HG02884 (cell line): Measurements from ENCODE around the gene ATG4A.

Experiments used
- ATAC-seq: cut with Tn5 transposase; IDR thresholded peaks from one replicate; pipeline ENCODE4 v1.9.1; 2021; ENCODE audit warnings: mild to moderate bottlenecking, moderate library complexity; ENCODE audit not compliant: unreplicated experiment

ATG4A gene, protein sequence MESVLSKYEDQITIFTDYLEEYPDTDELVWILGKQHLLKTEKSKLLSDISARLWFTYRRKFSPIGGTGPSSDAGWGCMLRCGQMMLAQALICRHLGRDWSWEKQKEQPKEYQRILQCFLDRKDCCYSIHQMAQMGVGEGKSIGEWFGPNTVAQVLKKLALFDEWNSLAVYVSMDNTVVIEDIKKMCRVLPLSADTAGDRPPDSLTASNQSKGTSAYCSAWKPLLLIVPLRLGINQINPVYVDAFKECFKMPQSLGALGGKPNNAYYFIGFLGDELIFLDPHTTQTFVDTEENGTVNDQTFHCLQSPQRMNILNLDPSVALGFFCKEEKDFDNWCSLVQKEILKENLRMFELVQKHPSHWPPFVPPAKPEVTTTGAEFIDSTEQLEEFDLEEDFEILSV

GRCh38 chrX:108091264-108091877, at the start of gene ATG4A, which contains the start of gene PSMD10:
Gene ATG4A (plus strand): TSS chrX:108091778. CDS start chrX:108091827, 49 bp downstream.
Gene PSMD10 (minus strand): TSS chrX:108091542. CDS start chrX:108091520, 22 bp downstream.
- peak; percentile 94 for ATAC-seq

DNA sequence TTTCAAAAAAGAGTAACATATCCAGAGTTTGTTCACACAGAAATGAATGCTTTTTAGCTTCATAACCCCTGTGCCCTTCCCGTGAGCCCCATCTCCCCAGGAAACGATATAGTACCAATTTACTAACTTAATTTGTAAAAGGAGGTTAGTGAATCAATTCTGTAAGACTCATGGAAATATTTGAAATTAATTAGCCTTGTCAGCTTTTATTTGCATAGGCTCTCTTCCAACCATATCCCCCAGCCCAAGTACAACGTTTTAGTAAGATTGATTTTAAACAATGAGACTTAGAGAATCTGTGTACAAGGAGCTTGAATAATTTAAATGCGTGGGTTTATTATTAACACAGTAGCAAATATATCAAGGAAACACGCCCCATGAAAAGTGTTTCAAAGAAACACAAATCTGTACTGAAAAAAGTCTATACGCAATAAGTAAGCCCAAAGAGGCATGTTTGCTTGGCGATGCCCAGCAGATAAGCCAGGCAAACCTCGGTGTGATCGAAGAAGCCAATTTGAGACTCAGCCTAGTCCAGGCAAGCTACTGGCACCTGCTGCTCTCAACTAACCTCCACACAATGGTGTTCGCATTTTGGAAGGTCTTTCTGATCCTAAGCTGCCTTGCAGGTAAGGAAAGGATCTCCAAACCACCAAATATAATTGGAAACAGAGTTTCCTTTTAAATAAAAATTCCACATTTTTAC, 46.9 kb upstream of the ATG4A start, which contains the start of gene VSIG1:
Gene VSIG1, plus strand, starts transcription at position 512 of the 703 bp plus-strand sequence. Its CDS starts 66 bp downstream, at position 578.
- no peak for ATAC-seq

DNA sequence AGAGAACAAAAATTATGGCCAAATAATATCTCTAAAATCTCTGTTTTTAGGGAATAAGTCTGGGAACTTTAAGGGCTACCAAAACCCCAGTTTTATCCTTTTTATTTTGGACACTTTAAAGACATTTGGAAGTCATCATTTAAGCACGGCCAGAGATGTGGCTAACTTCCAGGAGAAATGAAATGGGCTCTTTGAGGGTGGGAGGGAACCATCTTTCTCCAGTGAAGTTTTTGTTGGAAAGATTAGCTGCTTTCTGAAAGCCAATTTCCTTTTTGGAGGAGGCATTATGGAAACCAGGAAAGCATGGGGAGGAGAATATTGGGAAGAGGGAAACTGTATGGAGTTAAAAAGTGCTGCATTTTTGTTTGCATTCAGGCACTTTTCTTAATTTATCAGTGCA, 41.9 kb upstream of the ATG4A start:
- ATAC-seq = no peak

DNA sequence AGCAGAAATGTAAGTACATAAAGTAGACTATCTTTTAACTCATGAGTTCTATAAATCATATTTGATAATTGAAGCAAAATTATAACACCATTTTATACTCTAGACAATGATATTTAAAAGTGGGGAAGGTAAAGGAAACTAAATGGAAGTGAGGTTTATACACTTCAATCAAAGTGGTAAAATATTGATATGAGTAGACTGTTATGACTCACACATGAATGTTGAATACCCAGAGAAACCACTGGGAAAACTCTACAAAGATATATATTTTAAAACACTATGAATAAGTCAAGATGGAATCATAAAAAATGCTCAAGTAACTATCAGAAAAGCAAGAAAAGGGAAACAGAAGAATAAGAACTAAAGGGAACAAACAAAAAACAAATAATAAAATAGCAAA, 38.4 kb upstream of the ATG4A start:
- ATAC-seq = no peak

DNA sequence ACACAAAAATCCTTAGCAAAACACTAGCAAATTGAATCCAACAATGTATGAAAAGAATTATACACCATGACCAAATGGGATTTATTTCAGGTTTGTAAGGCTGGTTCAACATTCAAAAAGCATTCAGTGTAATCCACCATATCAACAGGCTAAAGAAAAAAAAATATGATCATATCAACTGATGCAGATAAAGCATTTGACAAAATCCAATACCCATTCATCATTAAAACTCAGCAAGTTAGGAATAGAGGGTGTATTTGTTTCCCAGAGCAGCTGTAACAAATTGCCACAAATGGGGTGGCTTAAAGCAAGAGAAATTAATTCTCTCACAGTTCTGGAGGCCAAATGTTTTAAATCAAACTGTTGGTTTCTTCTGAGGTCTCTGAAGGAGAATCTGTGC, 36.0 kb upstream of the ATG4A start:
- no peak for ATAC-seq

GRCh38 chrX:108059801-108060200, 31.8 kb upstream of the ATG4A start:
- ATAC-seq = no peak

DNA sequence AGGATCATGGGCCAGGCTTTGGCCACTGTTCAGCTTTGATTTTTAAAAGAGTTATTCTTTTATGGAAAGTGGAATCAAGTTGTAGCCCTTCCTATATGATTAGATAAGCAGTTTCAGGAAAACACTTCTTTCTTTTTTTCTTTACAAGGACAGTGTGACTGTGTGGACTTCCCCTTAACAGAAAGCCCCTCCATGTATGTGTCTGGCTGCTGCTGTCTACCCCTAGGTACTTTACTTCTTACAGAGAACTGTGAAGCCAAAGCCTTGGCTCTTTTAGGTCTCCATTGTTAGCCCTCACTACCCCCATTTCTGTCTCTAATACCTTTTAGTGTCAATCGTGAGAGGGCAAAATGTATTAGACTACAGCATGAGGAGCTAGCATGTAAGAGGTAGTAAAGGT, 27.6 kb upstream of the ATG4A start:
- ATAC-seq = no peak

DNA sequence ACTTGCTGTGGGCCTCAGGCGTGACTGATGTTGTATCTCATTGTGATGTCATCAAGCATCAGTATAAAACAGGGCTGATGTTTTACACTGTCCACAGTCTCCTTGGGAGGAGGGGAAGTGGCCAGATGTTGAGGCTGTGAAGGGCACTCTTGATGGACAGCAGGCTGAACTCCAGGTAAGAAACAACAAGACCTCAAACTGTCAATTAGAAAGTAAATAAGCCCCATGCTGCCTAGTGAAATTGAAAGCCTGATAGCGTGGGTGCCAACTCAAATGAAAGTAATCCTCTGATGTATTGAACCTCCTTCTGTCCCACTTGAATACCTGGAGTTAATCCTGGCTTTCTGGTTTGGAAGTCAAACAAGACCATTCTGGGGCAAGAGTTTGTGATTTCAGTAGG, 27.0 kb upstream of the ATG4A start:
- no peak for ATAC-seq

GRCh38 chrX:108068121-108068520, 23.5 kb upstream of the ATG4A start:
- ATAC-seq = no peak

GRCh38 chrX:108070891-108071290, 20.7 kb upstream of the ATG4A start:
- no peak for ATAC-seq

- ATAC-seq = no peak
These were observed 20.0 kb upstream of the ATG4A start for GRCh38 chrX:108071578-108071977.

DNA sequence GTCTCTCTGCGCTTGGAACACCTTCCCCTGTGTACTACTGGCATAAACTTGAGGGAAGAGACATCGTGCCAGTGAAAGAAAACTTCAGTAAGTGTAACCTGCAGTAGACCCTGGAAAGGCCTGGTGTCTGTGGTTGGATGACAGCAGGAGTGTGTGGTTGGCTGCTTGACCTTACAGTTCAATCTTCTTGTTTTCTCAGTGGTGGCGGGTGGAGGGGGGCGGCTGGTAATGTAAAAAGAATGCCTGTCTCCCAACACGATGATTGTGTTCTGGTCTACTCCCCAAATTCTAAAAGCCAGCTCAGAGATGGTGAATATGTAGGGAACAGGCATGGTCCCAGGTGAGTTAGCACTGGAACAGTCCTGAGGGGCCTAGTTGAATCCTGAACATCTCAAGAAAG, 18.8 kb upstream of the ATG4A start:
- no peak for ATAC-seq

- ATAC-seq = no peak
These were observed 10.5 kb upstream of the ATG4A start for GRCh38 chrX:108081110-108081509.

DNA sequence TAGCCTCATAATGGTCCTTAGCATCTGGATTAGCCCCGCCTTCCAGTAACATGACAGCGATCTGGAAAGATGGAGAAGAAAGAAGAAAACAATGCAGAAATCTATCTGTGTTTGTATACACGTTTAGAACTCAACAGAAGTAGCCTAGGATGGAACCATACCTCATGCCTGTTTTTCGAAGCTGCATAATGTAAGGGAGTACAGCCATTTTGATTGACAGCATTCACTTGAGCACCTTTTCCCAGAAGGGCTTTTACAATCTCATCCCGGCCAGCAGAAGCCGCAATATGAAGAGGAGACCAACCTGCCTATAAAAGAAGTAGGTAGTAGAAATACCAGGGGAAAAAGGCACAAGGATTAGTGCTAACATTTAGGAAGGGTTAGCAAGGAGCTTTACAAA, 3.8 kb upstream of the ATG4A start:
- ATAC-seq = no peak

DNA sequence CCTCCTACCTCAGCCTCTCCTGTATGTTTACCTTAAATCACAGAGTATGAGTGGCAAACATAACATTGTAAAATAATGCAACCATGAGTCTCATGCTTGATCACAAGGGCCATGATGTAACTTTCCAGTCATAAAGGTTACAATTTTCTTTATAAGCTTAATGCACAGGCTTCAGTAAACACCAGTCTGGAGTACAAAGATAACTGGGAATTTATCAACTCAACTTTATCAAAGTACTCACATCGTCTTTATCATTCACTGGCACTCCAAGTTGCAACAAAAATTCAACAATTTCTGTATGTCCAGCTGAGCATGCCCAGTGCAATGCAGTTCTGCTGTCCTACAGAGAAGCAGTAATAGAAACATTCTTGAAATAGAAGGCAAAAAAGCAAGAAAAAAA, 3.1 kb upstream of the ATG4A start:
- no peak for ATAC-seq

DNA sequence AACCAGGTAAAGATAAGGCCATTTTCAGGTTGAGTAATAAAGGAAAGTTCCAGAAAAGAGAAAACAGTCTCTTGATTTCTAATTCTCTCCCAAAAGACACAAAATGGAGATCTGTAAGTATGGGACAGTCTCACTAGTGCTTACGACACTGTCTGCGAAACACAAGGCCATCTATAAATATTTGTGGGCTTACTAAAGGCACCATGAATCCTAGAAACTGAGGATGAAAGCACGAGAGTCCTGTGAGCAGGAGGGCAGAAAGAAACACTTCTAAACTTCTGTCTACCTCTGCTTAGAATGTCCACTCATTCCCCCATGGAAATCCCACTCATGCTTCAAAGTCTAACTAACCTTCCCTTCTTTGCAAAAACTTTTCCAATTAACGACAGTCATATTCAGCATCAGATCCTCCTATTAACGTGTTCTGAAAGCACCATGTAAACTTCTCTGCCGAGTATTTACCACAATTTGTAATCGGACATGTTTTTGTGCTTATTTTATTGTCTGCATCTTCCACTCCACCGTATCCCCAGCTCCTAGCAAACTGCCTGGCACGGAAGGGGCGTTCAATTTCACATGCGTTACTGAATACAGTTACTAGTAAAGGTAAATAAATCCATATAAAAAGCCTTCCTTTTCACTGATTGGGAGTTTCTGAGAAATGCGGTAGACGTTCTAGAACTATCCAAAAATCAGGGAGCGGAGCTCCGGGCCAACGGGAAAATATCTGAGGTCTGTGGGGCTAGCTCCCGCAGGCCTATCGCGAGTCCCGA, 901 bp upstream of the ATG4A start:
- peak; percentile 1 for ATAC-seq

GRCh38 chrX:108091878-108092291, 307 bp downstream of the ATG4A start:
- peak; percentile 32 for ATAC-seq

DNA sequence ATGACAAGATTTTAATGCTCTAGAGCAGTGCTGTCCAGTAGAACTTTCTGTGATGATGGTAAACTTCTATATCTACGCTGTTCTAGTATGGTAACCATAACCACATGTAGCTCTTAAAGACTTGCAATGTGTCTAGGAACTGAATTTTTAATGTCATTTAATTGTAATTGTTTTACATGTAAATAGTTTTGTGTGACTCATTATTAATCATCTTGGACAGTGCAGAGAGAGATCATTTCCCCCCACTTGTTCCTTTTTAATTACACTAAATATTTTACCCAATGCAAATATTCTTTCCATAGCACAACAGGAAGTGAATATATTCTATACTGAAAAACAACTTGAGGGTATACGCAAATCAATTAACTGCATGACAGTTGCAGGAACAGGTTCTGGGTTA, 5.8 kb downstream of the ATG4A start:
- no peak for ATAC-seq

DNA sequence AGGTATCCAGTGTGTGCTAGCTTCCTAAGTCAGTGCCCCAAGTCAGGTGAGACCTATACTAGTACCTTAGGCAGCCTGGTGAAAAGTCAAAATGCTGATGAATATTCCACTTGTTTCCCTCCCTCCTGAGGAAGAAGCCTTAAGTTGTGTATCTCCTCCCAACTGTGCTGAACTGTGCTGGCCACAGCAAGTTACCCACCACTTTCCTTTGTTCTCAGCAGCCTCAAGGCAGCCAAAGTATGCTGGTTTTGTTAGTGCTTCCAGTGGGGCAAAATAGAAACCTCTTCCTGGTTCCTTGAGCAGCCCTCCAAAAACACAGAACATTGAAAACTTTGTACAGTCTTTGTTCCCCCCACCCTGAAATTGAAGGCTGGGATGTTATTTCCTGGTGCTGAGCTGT, 13.9 kb downstream of the ATG4A start:
- no peak for ATAC-seq

DNA sequence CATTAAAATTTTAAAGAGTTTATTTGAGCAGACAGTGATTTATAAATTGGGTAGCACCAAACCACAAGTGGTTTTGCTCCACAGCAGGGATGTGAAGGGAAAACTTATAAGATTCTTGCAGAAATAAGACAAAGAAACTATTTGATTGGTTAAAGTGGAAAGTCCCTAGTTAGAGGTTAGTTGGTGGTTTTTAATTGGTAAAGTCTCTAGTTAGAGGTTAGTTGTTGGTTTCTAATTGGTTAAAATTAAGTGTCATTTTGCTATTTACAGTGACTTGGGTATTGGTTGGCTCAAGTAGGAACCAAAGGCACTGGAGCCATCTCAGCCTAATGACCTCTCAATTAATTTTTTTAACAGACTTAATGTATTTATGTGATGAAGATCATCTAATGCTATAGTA, 23.0 kb downstream of the ATG4A start:
- ATAC-seq = no peak

- ATAC-seq = no peak
These were observed 26.4 kb downstream of the ATG4A start for GRCh38 chrX:108117988-108118387.
